ENCODE data around the gene TCF12. TPM values are rescaled to one million over a fixed set of nuclear protein-coding genes. Genes with fewer than 3 reads are reported as not detected.

TCF12 gene
- polyA plus RNA-seq, 3 donors from 2014 or later, result 34.7 to 79.4 (median 57.6) TPM

DNA sequence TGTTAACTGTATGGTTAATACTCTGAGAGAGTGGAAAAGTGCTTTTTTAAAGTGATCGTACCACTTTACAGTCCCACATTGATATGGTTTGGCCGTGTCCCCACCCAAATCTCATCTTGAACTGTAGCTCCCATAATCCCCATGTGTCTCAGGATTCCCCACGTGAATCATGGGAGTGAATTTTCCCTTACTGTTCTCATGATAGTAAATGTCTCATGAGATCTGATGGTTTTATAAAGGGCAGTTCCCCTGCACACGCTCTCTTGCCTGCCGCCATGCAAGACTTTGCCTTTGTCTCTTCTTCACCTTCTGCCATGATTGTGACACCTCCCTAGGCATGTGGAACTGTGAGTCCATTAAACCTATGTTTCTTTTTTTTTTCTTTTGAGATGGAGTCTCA, 109.2 kb downstream of the TCF12 start:
- Mint-ChIP-seq H3K4me3 (no peak overlapping the region), H3K4me1 (peaks cover 29 to 70% of the 10 kb centered on the region in 2 donors), H3K36me3 (peaks cover 0 to 5% (median 0%) of the 10 kb centered on the region in 3 donors), H3K9me3 (peaks cover 0 to under 1% (median 0%) of the 10 kb centered on the region in 6 donors), H3K27ac (no peak overlapping the region), H3K27me3 (ENCODE audit: low read depth in 3 of 3) (no peaks in the 10 kb centered on the region)
- DNase-seq, result no peak

DNA sequence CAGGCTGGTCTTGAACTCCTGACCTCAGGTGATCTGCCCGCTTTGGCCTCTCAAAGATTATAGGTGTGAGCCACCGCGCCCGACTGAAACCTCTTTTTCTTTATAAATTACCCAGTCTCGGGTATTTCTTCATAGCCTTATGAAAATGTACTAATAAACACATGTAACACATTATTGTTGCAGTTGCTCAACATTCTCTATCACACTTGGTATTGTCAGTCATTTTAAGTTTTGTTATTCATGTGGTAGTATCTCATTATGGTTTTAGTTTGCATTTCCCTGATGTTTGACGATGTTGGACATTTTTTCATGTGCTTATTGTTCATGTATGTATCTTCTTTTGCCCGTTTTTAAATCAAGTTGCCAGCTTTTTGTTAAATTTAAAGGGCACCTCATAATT, 109.7 kb downstream of the TCF12 start:
- no peak overlapping the region for H3K4me3 Mint-ChIP-seq

DNA sequence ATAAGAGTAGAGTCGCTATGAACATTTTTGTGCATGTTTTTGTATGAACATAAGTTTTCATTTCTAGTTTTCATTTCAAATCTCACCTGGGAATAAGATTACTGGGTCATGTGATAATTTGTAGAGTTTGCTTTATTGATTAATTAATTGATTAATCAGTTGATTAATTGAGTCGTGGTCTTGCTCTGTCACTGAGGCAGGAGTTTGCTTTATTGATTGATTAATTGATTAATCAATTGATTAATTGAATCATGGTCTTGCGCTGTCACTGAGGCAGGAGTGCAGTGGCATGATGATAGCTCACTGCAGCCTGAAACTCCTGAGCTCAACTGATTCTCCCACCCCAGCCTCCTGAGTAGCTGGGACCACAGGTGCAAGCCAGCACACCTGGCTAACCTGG, 111.6 kb downstream of the TCF12 start:
- H3K4me3 Mint-ChIP-seq, result no peak overlapping the region
- H3K4me1 Mint-ChIP-seq, result peaks cover 17 to 67% of the 10 kb centered on the region in 2 donors
- H3K9me3 Mint-ChIP-seq, result no peaks in the 10 kb centered on the region
- H3K27me3 Mint-ChIP-seq (ENCODE audit: low read depth in 3 of 3), result peaks cover 0 to 1% (median 0%) of the 10 kb centered on the region in 3 donors
- peak overlapping the region in 1 of 6 donors; percentile 3 for H3K27ac Mint-ChIP-seq
- peaks cover 0 to 5% (median 0%) of the 10 kb centered on the region in 3 donors for H3K36me3 Mint-ChIP-seq
- DNase-seq, result no peak

More for the DNA sequence above, 109.7 kb downstream of the TCF12 start:
- DNase-seq, result no peak
- Mint-ChIP-seq H3K9me3 (no peaks in the 10 kb centered on the region), H3K4me1 (peaks cover 23 to 70% of the 10 kb centered on the region in 2 donors), H3K27me3 (ENCODE audit: low read depth in 3 of 3) (no peaks in the 10 kb centered on the region), H3K27ac (peak overlapping the region in 1 of 6 donors; percentile 54), H3K36me3 (peaks cover 0 to 5% (median 0%) of the 10 kb centered on the region in 3 donors)

DNA sequence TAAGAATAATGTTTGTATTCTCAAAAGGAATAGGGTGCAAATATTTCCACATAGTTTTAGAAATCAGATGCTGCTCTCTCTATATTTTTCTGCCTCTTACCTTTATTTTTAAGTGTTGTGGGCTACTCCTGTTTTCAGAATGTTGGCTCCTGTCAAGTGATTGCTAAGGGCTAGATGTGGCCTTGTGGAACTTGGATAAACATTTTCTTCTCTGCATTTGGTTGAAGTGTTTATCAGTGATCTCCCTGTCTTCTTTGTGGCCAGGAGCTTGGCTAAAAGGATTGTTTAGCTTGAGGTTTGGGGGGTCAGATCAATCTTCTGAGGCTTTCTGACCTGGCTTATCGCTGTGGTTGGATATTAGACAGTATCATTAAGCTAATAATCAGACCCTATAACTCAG, 112.6 kb downstream of the TCF12 start:
- Mint-ChIP-seq H3K36me3 (peaks cover 0 to 5% (median 0%) of the 10 kb centered on the region in 3 donors), H3K4me3 (no peak overlapping the region), H3K9me3 (no peaks in the 10 kb centered on the region), H3K27me3 (ENCODE audit: low read depth in 3 of 3) (peaks cover 0 to 1% (median 0%) of the 10 kb centered on the region in 3 donors), H3K27ac (no peak overlapping the region), H3K4me1 (peaks cover 23 to 64% of the 10 kb centered on the region in 2 donors)
- DNase-seq, result no peak

DNA sequence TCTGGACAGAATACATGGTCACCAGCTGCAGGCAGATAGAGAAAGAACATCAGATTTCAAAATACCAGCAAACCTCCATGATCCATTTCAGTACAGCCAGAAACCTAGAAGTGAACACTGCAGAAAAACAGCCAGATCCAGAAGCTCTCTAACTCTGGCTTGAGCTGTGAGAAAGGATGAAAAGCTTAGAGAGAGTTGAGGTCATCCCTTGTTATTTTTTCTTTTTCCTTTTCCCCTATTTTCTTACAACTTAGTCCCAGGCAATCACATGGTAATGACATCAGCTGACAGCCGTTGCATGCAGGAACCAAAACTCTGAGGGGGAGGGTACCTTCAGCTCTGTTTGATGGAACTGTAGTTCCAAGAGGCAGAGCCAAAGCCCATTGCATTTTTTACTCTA, 113.2 kb downstream of the TCF12 start:
- no peak for DNase-seq
- H3K27me3 Mint-ChIP-seq (ENCODE audit: low read depth in 3 of 3), result peaks cover 0 to 1% (median 0%) of the 10 kb centered on the region in 3 donors
- no peak overlapping the region for H3K4me3 Mint-ChIP-seq
- peaks cover 27 to 70% of the 10 kb centered on the region in 2 donors for H3K4me1 Mint-ChIP-seq
- no peaks in the 10 kb centered on the region for H3K9me3 Mint-ChIP-seq
- peaks cover 0 to 5% (median 0%) of the 10 kb centered on the region in 3 donors for H3K36me3 Mint-ChIP-seq
- no peak overlapping the region for H3K27ac Mint-ChIP-seq

DNA sequence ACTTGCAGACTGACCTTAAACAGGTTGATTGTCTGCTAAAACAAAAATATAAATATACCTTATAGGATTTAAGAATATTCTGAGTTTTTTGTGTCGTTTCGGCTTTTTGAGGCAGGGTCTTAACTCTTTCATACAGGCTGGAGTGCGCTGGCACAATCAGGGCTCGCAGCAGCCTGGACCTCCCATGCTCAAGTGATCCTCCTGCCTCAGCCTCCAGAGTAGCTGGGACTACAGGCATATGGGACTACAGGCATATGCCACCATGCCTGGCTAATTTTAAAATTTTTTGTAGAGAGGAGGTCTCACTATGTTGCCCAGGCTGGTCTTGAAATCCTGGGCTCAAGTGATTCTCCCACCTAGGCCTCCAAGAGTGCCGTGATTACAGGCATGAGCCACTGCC, 113.9 kb downstream of the TCF12 start:
- no peak for DNase-seq
- Mint-ChIP-seq H3K9me3 (no peaks in the 10 kb centered on the region), H3K27me3 (ENCODE audit: low read depth in 3 of 3) (peaks cover 0 to 3% (median 0%) of the 10 kb centered on the region in 3 donors), H3K4me3 (no peak overlapping the region), H3K36me3 (peaks cover 0 to 5% (median 0%) of the 10 kb centered on the region in 3 donors), H3K27ac (no peak overlapping the region), H3K4me1 (peaks cover 35 to 77% of the 10 kb centered on the region in 2 donors)

DNA sequence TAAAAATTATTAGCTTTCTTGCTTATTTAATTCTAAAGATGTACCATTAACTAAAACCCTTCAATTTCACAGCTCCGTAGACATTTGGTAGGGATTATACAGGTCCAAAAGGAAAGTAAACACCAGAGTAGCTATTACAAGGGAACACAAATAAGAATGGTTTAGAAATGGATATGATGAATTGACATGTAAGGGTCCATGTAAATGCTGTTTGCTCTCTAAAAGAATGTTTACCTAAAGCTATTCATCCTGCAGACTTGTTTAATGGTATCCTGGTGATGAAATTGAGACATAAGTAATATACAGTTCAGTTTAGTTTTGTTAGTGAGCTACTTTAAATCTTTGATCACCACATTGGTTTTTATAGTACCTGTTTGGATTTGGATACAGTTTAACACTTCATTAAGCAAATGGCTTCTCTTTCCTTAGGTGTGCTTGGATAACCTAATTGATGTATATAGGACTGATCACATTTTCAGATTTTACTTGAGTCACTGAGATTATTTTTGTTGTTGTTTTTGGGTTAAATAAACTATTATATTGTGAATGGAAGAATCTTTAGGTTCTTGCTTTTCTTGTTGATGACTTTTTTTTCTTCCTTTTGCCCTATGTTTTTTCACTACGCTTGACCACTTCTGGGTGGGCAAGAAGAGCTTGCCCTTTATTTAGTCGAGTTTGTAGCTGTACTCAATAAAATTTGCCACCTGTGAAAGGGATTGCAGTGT, 115.4 kb downstream of the TCF12 start:
- no peak overlapping the region for H3K4me3 Mint-ChIP-seq

DNA sequence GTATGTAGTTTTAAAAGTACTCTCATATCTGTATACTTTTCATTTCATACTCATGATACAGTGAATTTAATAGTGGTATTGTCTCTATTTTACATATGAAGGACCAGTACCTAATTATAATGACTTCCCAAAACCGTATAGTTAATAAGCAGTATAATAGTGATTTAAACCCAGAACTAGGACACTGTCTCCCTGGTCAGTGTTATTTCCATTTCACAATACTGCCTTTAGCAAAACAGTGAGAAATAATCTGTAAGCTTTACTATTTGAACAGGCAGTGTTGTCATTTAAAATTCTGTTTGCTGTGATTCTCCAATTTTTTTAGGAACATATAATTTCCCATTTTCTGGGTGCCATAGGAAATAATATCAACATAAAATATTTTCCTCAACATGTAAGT, 116.2 kb downstream of the TCF12 start:
- no peaks in the 10 kb centered on the region for H3K9me3 Mint-ChIP-seq
- no peak for DNase-seq
- no peak overlapping the region for H3K27ac Mint-ChIP-seq
- H3K4me3 Mint-ChIP-seq, result no peak overlapping the region
- no peaks in the 10 kb centered on the region for H3K36me3 Mint-ChIP-seq
- peaks cover 0 to 3% (median 0%) of the 10 kb centered on the region in 3 donors for H3K27me3 Mint-ChIP-seq (ENCODE audit: low read depth in 3 of 3)
- peaks cover 51 to 83% of the 10 kb centered on the region in 2 donors for H3K4me1 Mint-ChIP-seq

More for the DNA sequence above, 115.4 kb downstream of the TCF12 start:
- H3K36me3 Mint-ChIP-seq, result no peaks in the 10 kb centered on the region
- no peak overlapping the region for H3K27ac Mint-ChIP-seq
- no peaks in the 10 kb centered on the region for H3K9me3 Mint-ChIP-seq
- peaks cover 47 to 81% of the 10 kb centered on the region in 2 donors for H3K4me1 Mint-ChIP-seq
- peaks cover 0 to 3% (median 0%) of the 10 kb centered on the region in 3 donors for H3K27me3 Mint-ChIP-seq (ENCODE audit: low read depth in 3 of 3)
- DNase-seq, result no peak

DNA sequence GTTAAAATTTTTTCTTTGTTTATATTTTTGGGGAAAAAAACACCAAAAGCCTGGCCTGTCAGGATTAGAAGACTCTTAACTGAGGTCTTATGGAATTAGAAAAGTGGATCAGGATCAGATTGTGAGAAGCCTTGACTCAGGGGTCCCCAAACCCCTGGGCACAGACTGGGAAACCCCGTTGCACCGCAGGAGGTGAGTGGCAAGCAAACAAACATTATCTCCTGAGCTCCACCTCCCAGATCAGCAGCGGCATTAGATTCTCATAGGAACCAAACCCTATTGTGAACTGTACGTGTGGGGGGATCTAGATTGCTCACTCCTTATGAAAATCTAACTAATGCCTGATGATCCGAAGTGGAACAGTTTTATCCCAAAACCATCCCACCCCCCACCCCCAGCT, 117.2 kb downstream of the TCF12 start:
- no peak overlapping the region for H3K27ac Mint-ChIP-seq
- H3K27me3 Mint-ChIP-seq (ENCODE audit: low read depth in 3 of 3), result peaks cover 0 to 3% (median 0%) of the 10 kb centered on the region in 3 donors
- H3K4me3 Mint-ChIP-seq, result peak overlapping the region in 1 of 5 donors; percentile 44
- peaks cover 48 to 82% of the 10 kb centered on the region in 2 donors for H3K4me1 Mint-ChIP-seq
- no peaks in the 10 kb centered on the region for H3K36me3 Mint-ChIP-seq
- no peak for DNase-seq
- H3K9me3 Mint-ChIP-seq, result no peaks in the 10 kb centered on the region

DNA sequence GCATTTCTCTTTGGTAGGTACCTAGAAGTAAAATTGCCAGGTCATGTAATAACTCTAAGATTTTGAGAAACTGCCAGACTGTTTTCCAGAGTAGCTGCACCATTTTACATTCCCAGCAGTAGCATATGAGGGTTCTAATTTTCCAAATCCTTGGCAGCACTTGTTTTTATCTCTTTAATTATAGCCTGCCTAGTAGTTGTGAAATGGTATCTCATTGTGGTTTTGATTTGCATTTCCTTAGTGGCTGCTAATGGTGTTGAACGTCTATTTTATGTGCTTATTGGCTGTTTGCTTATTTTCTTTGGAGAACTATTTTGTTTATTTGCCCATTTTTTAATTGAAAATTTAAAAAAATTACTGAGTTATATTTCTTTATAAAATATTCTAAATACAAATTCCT, 117.9 kb downstream of the TCF12 start:
- no peak overlapping the region for H3K27ac Mint-ChIP-seq
- peaks cover 0 to 4% (median 0%) of the 10 kb centered on the region in 3 donors for H3K27me3 Mint-ChIP-seq (ENCODE audit: low read depth in 3 of 3)
- peak overlapping the region in 1 of 5 donors; percentile 44 for H3K4me3 Mint-ChIP-seq
- H3K9me3 Mint-ChIP-seq, result no peaks in the 10 kb centered on the region
- DNase-seq, result no peak
- H3K36me3 Mint-ChIP-seq, result no peaks in the 10 kb centered on the region
- H3K4me1 Mint-ChIP-seq, result peaks cover 45 to 82% of the 10 kb centered on the region in 2 donors

DNA sequence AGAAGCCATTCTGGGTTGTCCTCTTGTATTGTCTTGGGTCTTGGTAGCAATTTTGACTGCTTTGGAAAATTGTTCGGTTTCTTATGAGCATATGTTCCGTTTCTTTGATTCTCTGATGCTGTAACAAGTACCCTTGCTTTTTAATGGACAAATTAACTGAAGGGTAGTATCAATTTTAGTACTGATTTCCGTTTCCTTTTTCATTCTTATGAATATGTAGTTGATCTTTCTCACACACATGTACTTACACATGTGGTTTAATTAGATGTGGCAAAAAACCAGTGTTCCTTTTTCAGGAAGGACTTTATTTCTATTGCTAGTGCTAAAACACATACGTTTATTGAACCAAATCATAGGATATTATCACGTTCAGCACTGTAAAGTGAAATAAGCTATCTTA, 119.1 kb downstream of the TCF12 start:
- no peaks in the 10 kb centered on the region for H3K9me3 Mint-ChIP-seq
- H3K27ac Mint-ChIP-seq, result no peak overlapping the region
- peaks cover 40 to 77% of the 10 kb centered on the region in 2 donors for H3K4me1 Mint-ChIP-seq
- H3K36me3 Mint-ChIP-seq, result no peaks in the 10 kb centered on the region
- H3K27me3 Mint-ChIP-seq (ENCODE audit: low read depth in 3 of 3), result peaks cover 0 to 4% (median 0%) of the 10 kb centered on the region in 3 donors
- peak overlapping the region in 3 of 5 donors; percentile 2 to 56 (median 23) for H3K4me3 Mint-ChIP-seq
- DNase-seq, result no peak

DNA sequence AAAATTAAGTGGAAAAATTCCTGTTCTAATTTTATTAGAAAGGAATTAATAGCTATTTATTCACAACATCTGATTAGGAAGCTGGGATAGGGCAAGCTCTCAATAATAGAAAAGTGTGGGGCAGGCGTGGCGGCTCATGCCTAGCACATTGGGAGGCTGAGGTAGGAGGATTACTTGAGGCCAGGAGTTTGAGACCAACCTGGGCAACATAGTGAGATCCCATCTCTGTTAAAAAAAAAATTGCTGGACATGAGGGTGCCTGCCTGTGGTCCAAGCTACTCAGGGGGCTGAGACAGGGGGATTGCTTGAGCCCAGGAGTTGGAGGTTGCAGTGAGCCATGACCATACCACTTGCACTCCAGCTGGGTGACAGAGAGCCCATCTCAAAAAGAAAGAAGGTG, 119.6 kb downstream of the TCF12 start:
- Mint-ChIP-seq H3K36me3 (no peaks in the 10 kb centered on the region), H3K4me1 (peaks cover 40 to 77% of the 10 kb centered on the region in 2 donors), H3K27me3 (ENCODE audit: low read depth in 3 of 3) (peaks cover 0 to 4% (median 0%) of the 10 kb centered on the region in 3 donors), H3K9me3 (no peaks in the 10 kb centered on the region), H3K27ac (no peak overlapping the region), H3K4me3 (no peak overlapping the region)
- no peak for DNase-seq

DNA sequence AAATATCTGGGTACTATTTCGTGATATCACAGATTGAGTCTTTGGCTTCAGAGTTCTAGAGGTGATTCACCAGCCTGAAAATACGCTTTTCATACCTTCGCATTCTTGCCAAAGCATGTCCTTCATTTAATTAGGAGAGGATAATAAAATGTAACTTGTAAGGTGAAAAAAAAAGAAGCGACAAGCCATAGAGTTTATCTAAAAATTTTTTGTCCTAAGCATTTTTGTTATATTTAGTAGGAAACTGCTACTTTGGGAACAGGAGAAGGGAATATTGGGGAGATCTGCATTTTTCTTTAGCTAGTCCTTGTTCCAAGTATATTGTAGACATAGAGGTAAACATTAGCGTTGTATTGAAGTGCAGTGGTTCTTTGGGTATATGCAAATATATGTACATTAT, 120.1 kb downstream of the TCF12 start:
- no peak overlapping the region for H3K27ac Mint-ChIP-seq

DNA sequence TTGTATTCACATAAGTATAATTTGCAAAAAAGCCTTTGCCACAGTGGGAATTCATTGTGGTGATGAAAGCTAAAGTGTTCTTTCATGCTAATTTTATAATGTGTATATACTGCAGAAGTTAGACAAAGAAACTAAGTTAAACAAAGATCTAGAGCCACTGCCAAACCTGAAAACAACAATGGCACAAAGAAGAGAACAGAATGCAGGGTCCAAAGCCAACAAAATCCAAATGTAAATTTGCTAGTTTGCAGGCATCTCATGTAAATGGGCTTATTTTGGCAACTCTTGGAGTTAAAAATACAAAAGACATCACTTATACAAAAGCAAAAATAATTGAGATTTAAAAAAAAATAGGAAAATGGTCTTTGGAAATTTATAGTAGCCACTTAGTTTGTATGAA, 123.0 kb downstream of the TCF12 start:
- H3K4me1 Mint-ChIP-seq, result peaks cover 34 to 60% of the 10 kb centered on the region in 2 donors
- no peak for DNase-seq
- no peak overlapping the region for H3K4me3 Mint-ChIP-seq
- H3K27me3 Mint-ChIP-seq (ENCODE audit: low read depth in 3 of 3), result peaks cover 0 to 3% (median 0%) of the 10 kb centered on the region in 3 donors
- no peak overlapping the region for H3K27ac Mint-ChIP-seq
- H3K9me3 Mint-ChIP-seq, result no peaks in the 10 kb centered on the region
- no peaks in the 10 kb centered on the region for H3K36me3 Mint-ChIP-seq

More for the DNA sequence above, 120.1 kb downstream of the TCF12 start:
- no peak overlapping the region for H3K4me3 Mint-ChIP-seq
- DNase-seq, result no peak
- H3K27me3 Mint-ChIP-seq (ENCODE audit: low read depth in 3 of 3), result peaks cover 0 to 4% (median 0%) of the 10 kb centered on the region in 3 donors
- no peaks in the 10 kb centered on the region for H3K9me3 Mint-ChIP-seq
- H3K36me3 Mint-ChIP-seq, result no peaks in the 10 kb centered on the region
- H3K4me1 Mint-ChIP-seq, result peaks cover 40 to 73% of the 10 kb centered on the region in 2 donors
